ENCODE data around the gene SIM1. TPM values are rescaled to one million over a fixed set of nuclear protein-coding genes. Genes with fewer than 3 reads are reported as not detected.

The SIM1 gene
- total RNA-seq, 1 experiment from 2014 or later, result not detected

- intact Hi-C loops (cut with micrococcal nuclease), result no loop called here
- no peaks in the 10 kb centered on the region for H3K36me3 ChIP-seq (ENCODE audit: control insufficient read depth in 1 of 2, insufficient read depth in 2 of 2, low read length in 2 of 2)
- no peak overlapping the region for H3K4me2 ChIP-seq (ENCODE audit: low read length)
- H3K4me3 ChIP-seq (replicated peaks in 1 of 2; ENCODE audit: low read depth in 1 of 2, low read length in 2 of 2), result no peak overlapping the region
- H3K79me2 ChIP-seq (ENCODE audit: insufficient read depth, low read length), result no peaks in the 10 kb centered on the region
- no peaks in the 10 kb centered on the region for H3K9me3 ChIP-seq (ENCODE audit: control insufficient read depth in 1 of 2, insufficient read depth in 1 of 2, low read depth in 1 of 2, low read length in 2 of 2)
- BruUV-seq (replicated peaks), result no TSS peak
- ChIA-PET POLR2A (no interaction called here), RAD21 (ENCODE audit: low non-redundant PET in 1 of 2, low total read pairs in 2 of 2, uncharacterized antibody in 2 of 2, unreplicated experiment in 2 of 2) (no interaction called here), CTCF (no interaction called here)
- ATAC-seq (no peak), DNase-seq (ENCODE audit: low read depth, low spot score) (no peak)
- no peak overlapping the region for H2AFZ ChIP-seq (ENCODE audit: low read depth, low read length, poor library complexity, severe bottlenecking)
- H3K27ac ChIP-seq (ENCODE audit: low read depth, low read length), result no peak overlapping the region
- no peaks in the 10 kb centered on the region for H3K4me1 ChIP-seq (ENCODE audit: control insufficient read depth in 1 of 2, insufficient read depth in 2 of 2, low read length in 2 of 2)
- no peak for TF ChIP-seq JUND (IDR thresholded peaks at IDR 0.05)
- no peak for TF ChIP-seq FOSL1 (IDR thresholded peaks at IDR 0.05; ENCODE audit: low read depth)
- no peak for TF ChIP-seq CEBPB (IDR thresholded peaks at IDR 0.05; ENCODE audit: low read depth)
- TF ChIP-seq YY1 (IDR thresholded peaks at IDR 0.05; ENCODE audit: extremely low read depth, insufficient replicate concordance, low read depth, low read length), result no peak
- no peak overlapping the region for H3K9ac ChIP-seq (ENCODE audit: low read length)
- H4K20me1 ChIP-seq (ENCODE audit: insufficient read depth), result no peaks in the 10 kb centered on the region
- H3K9me2 ChIP-seq (ENCODE audit: insufficient read depth), result no peaks in the 10 kb centered on the region
- no peaks in the 10 kb centered on the region for H3K27me3 ChIP-seq (ENCODE audit: insufficient read depth, low read length)
These were observed 44.0 kb downstream of the SIM1 start for GRCh38 chr6:100420711-100421110.

- ChIA-PET CTCF (no interaction called here), POLR2A (no interaction called here), RAD21 (ENCODE audit: low non-redundant PET in 1 of 2, low total read pairs in 2 of 2, uncharacterized antibody in 2 of 2, unreplicated experiment in 2 of 2) (no interaction called here)
- intact Hi-C loops (cut with micrococcal nuclease), result no loop called here
- H3K79me2 ChIP-seq (ENCODE audit: insufficient read depth, low read length), result no peaks in the 10 kb centered on the region
- no peaks in the 10 kb centered on the region for H3K4me1 ChIP-seq (ENCODE audit: control insufficient read depth in 1 of 2, insufficient read depth in 2 of 2, low read length in 2 of 2)
- H3K36me3 ChIP-seq (ENCODE audit: control insufficient read depth in 1 of 2, insufficient read depth in 2 of 2, low read length in 2 of 2), result no peaks in the 10 kb centered on the region
- H4K20me1 ChIP-seq (ENCODE audit: insufficient read depth), result no peaks in the 10 kb centered on the region
- no peaks in the 10 kb centered on the region for H3K9me2 ChIP-seq (ENCODE audit: insufficient read depth)
- ATAC-seq (no peak), DNase-seq (ENCODE audit: low read depth, low spot score) (no peak)
- H3K4me3 ChIP-seq (replicated peaks in 1 of 2; ENCODE audit: low read depth in 1 of 2, low read length in 2 of 2), result no peak overlapping the region
- no TSS peak for BruUV-seq (replicated peaks)
- no peak overlapping the region for H3K27ac ChIP-seq (ENCODE audit: low read depth, low read length)
- H3K27me3 ChIP-seq (ENCODE audit: insufficient read depth, low read length), result no peaks in the 10 kb centered on the region
- no peak overlapping the region for H3K9ac ChIP-seq (ENCODE audit: low read length)
- TF ChIP-seq ATF3 (IDR thresholded peaks at IDR 0.05), result no peak
- H2AFZ ChIP-seq (ENCODE audit: low read depth, low read length, poor library complexity, severe bottlenecking), result no peak overlapping the region
- H3K9me3 ChIP-seq (ENCODE audit: control insufficient read depth in 1 of 2, insufficient read depth in 1 of 2, low read depth in 1 of 2, low read length in 2 of 2), result no peaks in the 10 kb centered on the region
- H3K4me2 ChIP-seq (ENCODE audit: low read length), result no peak overlapping the region
These were observed 47.7 kb downstream of the SIM1 start for GRCh38 chr6:100417036-100417435.
